Epithelial cell of prostate (primary cell): Measurements from ENCODE around the gene RALGAPA2.

Experiments
- DNase-seq: peaks from one replicate; pipeline ENCODE4 v3.0.0-alpha.2; 2011; ENCODE audit warnings: low read depth, low spot score
- H3K27ac ChIP-seq: fragments of 450-650 bp; 2 replicates; pipeline ENCODE4 v1.5.1; 2017; ENCODE audit warnings: mild to moderate bottlenecking

RALGAPA2 gene

GRCh38 chr20:20395903-20396568 lies 316.4 kb downstream of the RALGAPA2 start:
- H3K27ac ChIP-seq = no peak overlapping the region
- no peak for DNase-seq

GRCh38 chr20:20395087-20395486 lies 317.4 kb downstream of the RALGAPA2 start:
- no peak overlapping the region for H3K27ac ChIP-seq
- no peak for DNase-seq

GRCh38 chr20:20393207-20394120 lies 319.0 kb downstream of the RALGAPA2 start:
- H3K27ac ChIP-seq = no peak overlapping the region
- DNase-seq = no peak

- no peak overlapping the region for H3K27ac ChIP-seq
- DNase-seq = no peak
These were observed 320.7 kb downstream of the RALGAPA2 start for GRCh38 chr20:20391766-20392165.

- no peak overlapping the region for H3K27ac ChIP-seq
- DNase-seq = no peak
These were observed 321.3 kb downstream of the RALGAPA2 start for GRCh38 chr20:20391115-20391514.

- DNase-seq = no peak
- H3K27ac ChIP-seq = no peak overlapping the region
These were observed 322.1 kb downstream of the RALGAPA2 start for GRCh38 chr20:20390393-20390792.

- DNase-seq = no peak
- no peak overlapping the region for H3K27ac ChIP-seq
These were observed 326.3 kb downstream of the RALGAPA2 start for GRCh38 chr20:20386192-20386591.

- no peak overlapping the region for H3K27ac ChIP-seq
- no peak for DNase-seq
These were observed 336.6 kb downstream of the RALGAPA2 start for GRCh38 chr20:20375862-20376261.

- DNase-seq = no peak
- H3K27ac ChIP-seq = no peak overlapping the region
These were observed 339.3 kb downstream of the RALGAPA2 start for GRCh38 chr20:20373091-20373571.

- no peak overlapping the region for H3K27ac ChIP-seq
- DNase-seq = no peak
These were observed 340.8 kb downstream of the RALGAPA2 start for GRCh38 chr20:20371681-20372080.

- DNase-seq = no peak
- no peak overlapping the region for H3K27ac ChIP-seq
These were observed 341.4 kb downstream of the RALGAPA2 start for GRCh38 chr20:20371083-20371482.

GRCh38 chr20:20370094-20370575 lies 342.3 kb downstream of the RALGAPA2 start:
- no peak overlapping the region for H3K27ac ChIP-seq
- DNase-seq = no peak

GRCh38 chr20:20369250-20370093 lies 343.0 kb downstream of the RALGAPA2 start:
- DNase-seq = no peak
- no peak overlapping the region for H3K27ac ChIP-seq

GRCh38 chr20:20368418-20369249 lies 343.8 kb downstream of the RALGAPA2 start:
- no peak for DNase-seq
- no peak overlapping the region for H3K27ac ChIP-seq

- no peak for DNase-seq
- no peak within 1 kb of the TSS for H3K27ac ChIP-seq
These were observed 344.6 kb downstream of the RALGAPA2 start, which contains the start of gene INSM1 for GRCh38 chr20:20367575-20368417. TSS of gene INSM1 (plus strand) at chr20:20368104. CDS start at chr20:20368268, 164 bp downstream.

GRCh38 chr20:20366876-20367574 lies 345.4 kb downstream of the RALGAPA2 start:
- DNase-seq = no peak
- no peak overlapping the region for H3K27ac ChIP-seq

- H3K27ac ChIP-seq = no peak overlapping the region
- DNase-seq = no peak
These were observed 345.9 kb downstream of the RALGAPA2 start for GRCh38 chr20:20366551-20366875.
